Smooth muscle cell (in vitro differentiated cells): ENCODE results near the gene COBL. TPM values are rescaled to one million over a fixed set of nuclear protein-coding genes. Genes with fewer than 3 reads are reported as not detected.

Experiments used
- DNase-seq: peaks from one replicate; lab custom pipeline; 2025; ENCODE audit not compliant: unreplicated experiment; lab: John Stamatoyannopoulos, UW
- H2AFZ ChIP-seq: fragments of 200-600 bp; sonication (generic); 2 replicates; pipeline ENCODE4 v1.6.0; 2016; ENCODE audit warnings: antibody characterized with exemption, low read depth, mild to moderate bottlenecking
- H3F3A ChIP-seq: fragments of 200-600 bp; sonication (generic); 2 replicates; pipeline ENCODE4 v1.6.0; 2017; ENCODE audit warnings: antibody characterized with exemption, low read depth
- H3K27ac ChIP-seq: fragments of 200-600 bp; sonication (generic); 2 replicates; pipeline ENCODE4 v1.5.1; 2016; ENCODE audit warnings: low read depth, mild to moderate bottlenecking
- H3K27me3 ChIP-seq: fragments of 200-600 bp; sonication (generic); 2 replicates; pipeline ENCODE4 v1.6.1; 2016; ENCODE audit warnings: low read depth, mild to moderate bottlenecking
- H3K36me3 ChIP-seq: fragments of 200-600 bp; sonication (generic); 2 replicates; pipeline ENCODE4 v1.5.1; 2016; ENCODE audit warnings: low read depth
- H3K4me1 ChIP-seq: fragments of 200-600 bp; sonication (generic); 2 replicates; pipeline ENCODE4 v1.5.1; 2016; ENCODE audit warnings: low read depth
- H3K4me2 ChIP-seq: fragments of 200-600 bp; sonication (generic); 2 replicates; pipeline ENCODE4 v1.6.0; 2016; ENCODE audit warnings: mild to moderate bottlenecking
- H3K4me3 ChIP-seq: fragments of 200-600 bp; sonication (generic); 2 replicates; pipeline ENCODE4 v1.5.1; 2016; ENCODE audit warnings: mild to moderate bottlenecking
- H3K79me2 ChIP-seq: fragments of 200-600 bp; sonication (generic); 2 replicates; pipeline ENCODE4 v1.6.0; 2016; ENCODE audit warnings: low read depth, mild to moderate bottlenecking
- H3K9ac ChIP-seq: fragments of 200-600 bp; sonication (generic); 2 replicates; pipeline ENCODE4 v1.6.0; 2016; ENCODE audit warnings: low read depth
- H3K9me3 ChIP-seq: fragments of 200-600 bp; sonication (generic); replicated peaks from 2 replicates; pipeline ENCODE4 v1.5.1; 2016; ENCODE audit warnings: low read depth
- H4K20me1 ChIP-seq: fragments of 200-600 bp; sonication (generic); 2 replicates; pipeline ENCODE4 v1.6.0; 2016; ENCODE audit warnings: low read depth
- WGBS: methylation state at CpG from one replicate; pipeline ENCODE4 v1.1.7; 2016; ENCODE audit warnings: low lambda C conversion rate; 5-methylcytosine and 5-hydroxymethylcytosine counted together
- polyA plus RNA-seq: library from polyadenylated mRNA; unstranded; fragments of >200 nt; fragmentation: Nextera tagmentation; extraction: Ambion mirVana; gene quantifications from 2 replicates; pipeline ENCODE4 v1.2.1, GENCODE V29; 2016
- total RNA-seq: library from RNA; depleted of rRNA; stranded (reverse); fragments of >200 nt; gene quantifications from 2 replicates; pipeline ENCODE4 v1.2.3, GENCODE V29; 2014
- TF ChIP-seq, protein P1 (sequence below): fragments of 200-600 bp; sonication (generic); IDR thresholded peaks from 2 replicates; pipeline ENCODE4 v1.5.1; 2017; ENCODE audit warnings: borderline replicate concordance, mild to moderate bottlenecking, antibody characterized with exemption; ENCODE audit not compliant: insufficient read depth, poor library complexity, severe bottlenecking

COBL gene
- total and polyA plus RNA-seq, 2 experiments from 2014 or later: 0.47 to 2.8 TPM

DNA sequence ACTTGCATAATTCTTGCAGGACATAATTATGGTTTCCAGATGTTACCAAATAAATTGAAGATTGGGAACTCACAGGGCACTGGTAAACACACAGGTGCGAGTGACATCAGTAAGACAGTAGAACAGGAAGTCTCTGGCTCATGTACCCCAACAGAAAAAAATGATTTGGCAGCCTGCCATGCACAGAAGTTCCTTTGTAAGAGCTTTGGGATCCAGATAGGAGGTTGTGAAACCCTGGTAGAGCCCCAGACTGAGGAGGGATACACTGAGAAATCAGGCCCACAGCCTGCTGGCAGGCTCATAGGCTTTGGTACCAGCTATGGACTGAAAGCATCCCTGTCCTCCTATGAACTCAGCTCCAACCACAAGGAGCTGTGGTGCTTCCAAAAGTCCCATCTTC lies 118.0 kb downstream of the COBL start:
- no peaks in the 10 kb centered on the region for H3K36me3 ChIP-seq
- H2AFZ ChIP-seq: no peak overlapping the region
- no peaks in the 10 kb centered on the region for H3K27me3 ChIP-seq
- H3K4me1 ChIP-seq: no peaks in the 10 kb centered on the region
- TF ChIP-seq, protein P1, sequence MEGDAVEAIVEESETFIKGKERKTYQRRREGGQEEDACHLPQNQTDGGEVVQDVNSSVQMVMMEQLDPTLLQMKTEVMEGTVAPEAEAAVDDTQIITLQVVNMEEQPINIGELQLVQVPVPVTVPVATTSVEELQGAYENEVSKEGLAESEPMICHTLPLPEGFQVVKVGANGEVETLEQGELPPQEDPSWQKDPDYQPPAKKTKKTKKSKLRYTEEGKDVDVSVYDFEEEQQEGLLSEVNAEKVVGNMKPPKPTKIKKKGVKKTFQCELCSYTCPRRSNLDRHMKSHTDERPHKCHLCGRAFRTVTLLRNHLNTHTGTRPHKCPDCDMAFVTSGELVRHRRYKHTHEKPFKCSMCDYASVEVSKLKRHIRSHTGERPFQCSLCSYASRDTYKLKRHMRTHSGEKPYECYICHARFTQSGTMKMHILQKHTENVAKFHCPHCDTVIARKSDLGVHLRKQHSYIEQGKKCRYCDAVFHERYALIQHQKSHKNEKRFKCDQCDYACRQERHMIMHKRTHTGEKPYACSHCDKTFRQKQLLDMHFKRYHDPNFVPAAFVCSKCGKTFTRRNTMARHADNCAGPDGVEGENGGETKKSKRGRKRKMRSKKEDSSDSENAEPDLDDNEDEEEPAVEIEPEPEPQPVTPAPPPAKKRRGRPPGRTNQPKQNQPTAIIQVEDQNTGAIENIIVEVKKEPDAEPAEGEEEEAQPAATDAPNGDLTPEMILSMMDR: no peak
- no peaks in the 10 kb centered on the region for H3F3A ChIP-seq
- H3K79me2 ChIP-seq: no peaks in the 10 kb centered on the region
- H3K9me3 ChIP-seq: no peaks in the 10 kb centered on the region
- DNase-seq: no peak
- H4K20me1 ChIP-seq: no peaks in the 10 kb centered on the region
- H3K4me3 ChIP-seq: no peak overlapping the region
- no peak overlapping the region for H3K27ac ChIP-seq
- WGBS: 100% methylated on average over 1 of the region's 1 CpG
- H3K9ac ChIP-seq: no peak overlapping the region
- no peak overlapping the region for H3K4me2 ChIP-seq

DNA sequence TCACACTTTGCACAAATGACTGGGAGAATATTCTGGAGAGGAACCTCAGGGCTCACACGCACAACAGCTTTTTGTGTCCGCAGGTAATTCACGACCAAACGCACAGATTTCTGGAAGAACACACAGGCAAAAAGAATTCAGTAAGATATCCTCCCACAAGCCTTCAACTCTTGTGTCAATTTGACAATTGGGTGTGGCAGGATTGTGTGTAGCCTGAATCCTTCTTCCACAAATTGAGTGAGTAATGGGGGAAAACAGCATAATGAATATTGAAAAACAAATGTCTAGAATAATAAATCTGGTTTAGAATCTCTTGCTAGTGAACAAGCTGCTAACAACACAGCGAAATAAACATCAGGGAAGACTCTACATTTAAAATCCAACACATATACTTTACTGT lies 125.6 kb downstream of the COBL start:
- no peaks in the 10 kb centered on the region for H4K20me1 ChIP-seq
- H3K79me2 ChIP-seq: no peaks in the 10 kb centered on the region
- no peak overlapping the region for H3K4me3 ChIP-seq
- H3K9me3 ChIP-seq: no peaks in the 10 kb centered on the region
- no peak for DNase-seq
- WGBS: 97% methylated on average over 5 of the region's 5 CpGs
- H3K27ac ChIP-seq: no peak overlapping the region
- H3K4me1 ChIP-seq: no peaks in the 10 kb centered on the region
- no peak overlapping the region for H3K9ac ChIP-seq
- TF ChIP-seq, protein P1: no peak
- H3F3A ChIP-seq: peaks cover 3% of the 10 kb centered on the region
- no peaks in the 10 kb centered on the region for H3K27me3 ChIP-seq
- no peaks in the 10 kb centered on the region for H3K36me3 ChIP-seq
- H3K4me2 ChIP-seq: no peak overlapping the region
- no peak overlapping the region for H2AFZ ChIP-seq

DNA sequence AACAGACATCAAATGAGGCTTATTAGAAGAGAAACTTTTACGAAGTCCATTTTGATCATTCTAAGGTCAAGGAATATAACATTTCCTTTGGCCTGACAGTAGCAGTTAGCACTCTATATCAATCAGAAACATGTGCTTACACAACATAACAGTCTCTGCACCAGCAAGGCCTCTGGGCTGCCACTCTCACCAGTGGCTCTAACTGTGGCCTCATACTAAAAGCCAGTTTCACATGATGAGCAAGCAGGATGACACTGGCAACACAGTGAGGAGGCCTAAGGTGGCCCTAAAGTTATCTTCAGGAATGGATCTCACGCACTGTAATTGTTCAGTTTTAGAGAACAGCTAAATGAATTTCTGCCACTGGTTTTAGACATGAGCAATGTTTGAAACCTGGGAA lies 126.8 kb downstream of the COBL start:
- no peaks in the 10 kb centered on the region for H4K20me1 ChIP-seq
- no peak overlapping the region for H3K4me3 ChIP-seq
- H3K9me3 ChIP-seq: no peaks in the 10 kb centered on the region
- WGBS: 95% methylated on average over 2 of the region's 2 CpGs
- H3F3A ChIP-seq: peaks cover 4% of the 10 kb centered on the region
- H3K4me1 ChIP-seq: no peaks in the 10 kb centered on the region
- no peaks in the 10 kb centered on the region for H3K36me3 ChIP-seq
- TF ChIP-seq, protein P1: no peak
- no peak overlapping the region for H2AFZ ChIP-seq
- no peak for DNase-seq
- no peak overlapping the region for H3K9ac ChIP-seq
- H3K27me3 ChIP-seq: no peaks in the 10 kb centered on the region
- H3K4me2 ChIP-seq: no peak overlapping the region
- no peaks in the 10 kb centered on the region for H3K79me2 ChIP-seq
- no peak overlapping the region for H3K27ac ChIP-seq

DNA sequence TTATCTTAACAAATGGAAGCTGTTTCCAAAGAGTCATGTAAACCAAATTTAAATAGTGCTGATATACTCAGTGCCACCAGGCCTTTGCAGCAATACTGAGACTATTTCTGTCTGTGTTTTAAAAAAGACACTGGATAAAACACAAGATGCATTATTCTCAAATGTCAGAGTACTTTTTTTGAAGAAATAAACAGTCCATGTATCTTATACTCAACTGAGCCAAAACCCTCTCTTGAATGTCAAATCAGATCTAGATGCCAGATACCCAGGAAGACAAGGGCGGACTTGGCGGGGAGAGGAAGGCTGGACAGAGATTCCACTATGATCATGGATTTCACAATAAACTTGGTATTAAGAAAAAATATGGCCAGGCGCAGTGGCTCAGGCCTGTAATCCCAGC lies 127.6 kb downstream of the COBL start:
- Histone ChIP-seq H3K36me3 (no peaks in the 10 kb centered on the region), H3F3A (peaks cover 4% of the 10 kb centered on the region), H3K4me1 (no peaks in the 10 kb centered on the region), H3K27ac (no peak overlapping the region), H3K4me3 (no peak overlapping the region), H3K27me3 (no peaks in the 10 kb centered on the region), H3K79me2 (no peaks in the 10 kb centered on the region), H3K9me3 (no peaks in the 10 kb centered on the region), H3K9ac (no peak overlapping the region), H3K4me2 (no peak overlapping the region), H2AFZ (no peak overlapping the region), H4K20me1 (no peaks in the 10 kb centered on the region)
- 90% methylated on average over 3 of the region's 3 CpGs for WGBS
- DNase-seq: no peak
- TF ChIP-seq, protein P1: no peak
